Lung (tissue), 12 donors: ENCODE data around the gene CUL2. TPM values are rescaled to one million over a fixed set of nuclear protein-coding genes. Genes with fewer than 3 reads are reported as not detected.

ENCODE experiments used
- ATAC-seq: fragments of 200-7000 bp; cut with Tn5 transposase; one replicate; pipeline ENCODE4 v1.9.1; 2020; ENCODE audit warnings: moderate number of reproducible peaks; ENCODE audit not compliant: insufficient read depth, low FRiP score
- DNase-seq, 3 donors: peaks; one replicate each; pipeline ENCODE4 v3.0.0-alpha.2; 2013 to 2017
- H3K27ac ChIP-seq, 2 donors: one replicate each; pipeline ENCODE4 v1.5.1; 2013; ENCODE audit warnings: mild to moderate bottlenecking in 2 of 2, moderate library complexity in 2 of 2, control low read depth in 1 of 2, inconsistent platforms in 1 of 2, low read depth in 1 of 2, low read length in 1 of 2
- H3K27me3 ChIP-seq, 3 donors: one replicate each; pipeline ENCODE4 v1.5.1; 2013; ENCODE audit warnings: low read length in 2 of 3; ENCODE audit not compliant: control insufficient read depth in 3 of 3, insufficient read depth in 3 of 3
- H3K36me3 ChIP-seq, 4 donors: one replicate each; pipeline ENCODE4 v1.5.1; 2013; ENCODE audit warnings: low read length in 4 of 4, mild to moderate bottlenecking in 1 of 4, moderate library complexity in 1 of 4; ENCODE audit not compliant: control insufficient read depth in 4 of 4, insufficient read depth in 4 of 4
- H3K4me1 ChIP-seq, 5 donors: one replicate each; pipeline ENCODE4 v1.5.1; 2013; ENCODE audit warnings: low read length in 5 of 5, mild to moderate bottlenecking in 2 of 5, moderate library complexity in 1 of 5; ENCODE audit not compliant: control insufficient read depth in 5 of 5, insufficient read depth in 5 of 5
- H3K4me3 ChIP-seq: one replicate; pipeline ENCODE4 v1.5.1; 2013; ENCODE audit warnings: mild to moderate bottlenecking, control low read depth, moderate library complexity
- H3K9ac ChIP-seq, 2 donors: one replicate each; pipeline ENCODE4 v1.5.1; 2013; ENCODE audit warnings: low read length in 2 of 2, control low read depth in 1 of 2; ENCODE audit not compliant: insufficient read depth in 1 of 2
- H3K9me3 ChIP-seq, 4 donors: one replicate each; pipeline ENCODE4 v1.5.1; 2013; ENCODE audit warnings: low read length in 3 of 4, mild to moderate bottlenecking in 1 of 4, moderate library complexity in 1 of 4; ENCODE audit not compliant: control insufficient read depth in 4 of 4, insufficient read depth in 3 of 4
- WGBS, 2 donors: extraction: QIAGEN DNeasy Blood & Tissue Kit; methylation state at CpG; one replicate each; pipeline ENCODE4 v1.1.7; 2013; 5-methylcytosine and 5-hydroxymethylcytosine counted together
- polyA plus RNA-seq, 2 donors: library from polyadenylated mRNA; stranded (reverse); fragments of 200-250 nt; gene quantifications; one replicate each; pipeline ENCODE4 v1.2.1, GENCODE V29; 2013
- total RNA-seq, 2 donors: library from RNA; depleted of rRNA in 1 of 2; stranded (reverse); fragments of >200 nt in 1 of 2; gene quantifications; one replicate each; pipeline ENCODE4 v1.2.1, GENCODE V29; 2014 to 2021
- TF ChIP-seq, protein P1 (sequence below): IDR thresholded peaks from 2 replicates; pipeline ENCODE4 v1.5.1; 2012; ENCODE audit warnings: mild to moderate bottlenecking; ENCODE audit errors: control extremely low read depth, extremely low read depth
- donor health status: control.
- donor health status: control.
- donor health status: Bipolar disorder and iron deficiency.
- donor health status: healthy.
- donor health status: DM: yes; HTN: yes; CAD: no.

CUL2 gene
- total and polyA plus RNA-seq, 4 donors = 7.7 to 30.8 (median 17.6) TPM

DNA sequence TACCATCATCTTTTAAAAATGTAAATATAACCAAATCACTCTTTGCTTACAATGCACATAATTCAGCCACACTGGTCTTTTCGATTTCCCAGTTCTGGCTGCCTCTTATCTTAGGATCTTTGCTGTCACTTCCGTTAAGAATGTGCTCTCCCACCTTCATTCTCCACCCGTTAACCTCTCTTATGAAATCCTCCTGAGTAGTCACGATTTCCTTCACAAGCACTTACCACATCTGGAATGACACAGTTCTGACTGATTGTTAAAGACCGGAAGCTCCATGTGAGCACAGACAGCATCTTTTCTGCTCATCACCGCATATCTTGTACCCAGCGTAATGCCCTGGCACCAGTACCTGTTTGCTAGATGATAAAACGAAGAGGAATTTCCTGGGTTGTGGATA lies 84.3 kb downstream of the CUL2 start:
- peaks cover 0 to 10% (median 6%) of the 10 kb centered on the region in 4 donors for H3K36me3 ChIP-seq
- no peak overlapping the region for H3K27ac ChIP-seq
- H3K9ac ChIP-seq = no peak overlapping the region
- H3K4me1 ChIP-seq = no peaks in the 10 kb centered on the region
- H3K4me3 ChIP-seq = no peak overlapping the region
- H3K27me3 ChIP-seq = no peaks in the 10 kb centered on the region
- DNase-seq (no peak), ATAC-seq (no peak)
- WGBS, 2 donors = 43 to 67% methylated on average over 8 of the region's 8 CpGs
- no peaks in the 10 kb centered on the region for H3K9me3 ChIP-seq
- TF ChIP-seq, protein P1, sequence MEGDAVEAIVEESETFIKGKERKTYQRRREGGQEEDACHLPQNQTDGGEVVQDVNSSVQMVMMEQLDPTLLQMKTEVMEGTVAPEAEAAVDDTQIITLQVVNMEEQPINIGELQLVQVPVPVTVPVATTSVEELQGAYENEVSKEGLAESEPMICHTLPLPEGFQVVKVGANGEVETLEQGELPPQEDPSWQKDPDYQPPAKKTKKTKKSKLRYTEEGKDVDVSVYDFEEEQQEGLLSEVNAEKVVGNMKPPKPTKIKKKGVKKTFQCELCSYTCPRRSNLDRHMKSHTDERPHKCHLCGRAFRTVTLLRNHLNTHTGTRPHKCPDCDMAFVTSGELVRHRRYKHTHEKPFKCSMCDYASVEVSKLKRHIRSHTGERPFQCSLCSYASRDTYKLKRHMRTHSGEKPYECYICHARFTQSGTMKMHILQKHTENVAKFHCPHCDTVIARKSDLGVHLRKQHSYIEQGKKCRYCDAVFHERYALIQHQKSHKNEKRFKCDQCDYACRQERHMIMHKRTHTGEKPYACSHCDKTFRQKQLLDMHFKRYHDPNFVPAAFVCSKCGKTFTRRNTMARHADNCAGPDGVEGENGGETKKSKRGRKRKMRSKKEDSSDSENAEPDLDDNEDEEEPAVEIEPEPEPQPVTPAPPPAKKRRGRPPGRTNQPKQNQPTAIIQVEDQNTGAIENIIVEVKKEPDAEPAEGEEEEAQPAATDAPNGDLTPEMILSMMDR = no peak

DNA sequence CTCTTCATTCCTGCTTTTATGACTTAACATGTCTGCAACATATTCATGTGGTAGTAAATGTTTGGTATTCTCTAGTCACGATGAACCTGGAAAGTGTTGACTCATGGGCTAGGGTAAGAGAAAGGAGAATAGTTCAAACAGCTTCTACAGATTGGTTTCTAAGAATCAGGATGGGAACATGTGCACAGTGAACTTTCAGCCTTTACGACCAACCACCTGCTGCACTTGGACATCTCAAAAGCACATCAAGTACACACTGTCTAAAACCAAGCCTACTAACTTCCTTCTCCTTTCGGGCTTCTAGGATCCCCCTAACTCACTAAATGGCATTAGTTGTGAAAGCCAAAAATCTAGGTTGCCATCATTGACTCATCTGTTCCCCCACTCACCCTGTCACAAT lies 85.5 kb downstream of the CUL2 start:
- no peak for ATAC-seq
- peaks cover 0 to 6% (median 3%) of the 10 kb centered on the region in 4 donors for H3K36me3 ChIP-seq
- H3K27ac ChIP-seq = no peak overlapping the region
- 81 to 87% methylated on average over 3 of the region's 3 CpGs for WGBS, 2 donors
- H3K9me3 ChIP-seq = no peaks in the 10 kb centered on the region
- TF ChIP-seq, protein P1 = no peak
- no peak for DNase-seq
- no peaks in the 10 kb centered on the region for H3K4me1 ChIP-seq
- no peaks in the 10 kb centered on the region for H3K27me3 ChIP-seq
- no peak overlapping the region for H3K4me3 ChIP-seq
- H3K9ac ChIP-seq = no peak overlapping the region

DNA sequence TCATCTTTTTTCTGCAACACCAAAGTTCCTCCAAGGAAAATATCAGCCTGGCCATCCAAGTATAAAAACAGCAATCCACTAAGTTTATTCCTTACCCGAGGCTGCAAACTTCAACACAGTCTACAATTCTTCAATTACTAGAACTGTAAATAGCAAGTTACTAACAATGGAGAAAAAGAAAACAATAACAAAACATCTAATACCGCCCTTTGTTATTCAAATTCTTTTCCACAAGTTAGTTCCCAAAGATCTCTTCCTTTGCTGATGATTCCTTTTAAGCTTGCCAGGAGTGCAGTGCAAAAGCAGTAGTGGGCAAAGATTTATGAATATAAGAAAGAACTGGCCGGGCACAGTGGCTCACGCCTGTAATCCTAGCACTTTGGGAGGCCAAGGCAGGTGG lies 86.2 kb downstream of the CUL2 start:
- H3K36me3 ChIP-seq = peaks cover 0 to 5% (median under 1%) of the 10 kb centered on the region in 4 donors
- H3K4me1 ChIP-seq = no peaks in the 10 kb centered on the region
- TF ChIP-seq, protein P1 = no peak
- no peaks in the 10 kb centered on the region for H3K9me3 ChIP-seq
- H3K9ac ChIP-seq = no peak overlapping the region
- H3K4me3 ChIP-seq = no peak overlapping the region
- no peaks in the 10 kb centered on the region for H3K27me3 ChIP-seq
- DNase-seq (no peak), ATAC-seq (no peak)
- WGBS, 2 donors = 91 to 92% methylated on average over 4 of the region's 4 CpGs
- no peak overlapping the region for H3K27ac ChIP-seq

DNA sequence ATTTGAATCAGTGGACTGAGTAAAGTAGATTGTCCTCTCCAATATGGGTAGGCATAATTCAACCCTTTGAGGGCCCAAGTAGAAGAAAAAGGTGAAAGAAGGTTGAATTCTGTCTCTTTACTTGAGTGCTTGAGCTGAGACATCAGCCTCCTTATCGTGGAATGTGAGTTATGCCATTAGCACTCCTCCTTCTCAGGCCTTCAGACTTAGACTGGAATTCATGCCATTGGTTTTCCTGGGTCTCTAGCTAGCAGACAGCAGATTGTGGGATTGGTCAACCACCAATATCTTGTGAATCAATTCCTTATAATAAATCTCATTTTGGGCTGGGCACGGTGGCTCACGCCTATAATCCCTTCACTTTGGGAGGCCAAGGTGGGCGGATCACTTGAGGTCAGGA lies 89.2 kb downstream of the CUL2 start:
- H3K36me3 ChIP-seq = peaks cover 0 to 3% (median 0%) of the 10 kb centered on the region in 4 donors
- H3K9ac ChIP-seq = no peak overlapping the region
- TF ChIP-seq, protein P1 = no peak
- no peaks in the 10 kb centered on the region for H3K4me1 ChIP-seq
- DNase-seq (no peak), ATAC-seq (no peak)
- H3K9me3 ChIP-seq = no peaks in the 10 kb centered on the region
- no peak overlapping the region for H3K27ac ChIP-seq
- H3K27me3 ChIP-seq = no peaks in the 10 kb centered on the region
- no peak overlapping the region for H3K4me3 ChIP-seq
- 87 to 95% methylated on average over 4 of the region's 4 CpGs for WGBS, 2 donors
